SK-N-SH (cell line): ENCODE results near the gene OR3A3.

ENCODE experiments used
- CHD2 ChIP-seq: fragments of 150-350 bp; IDR thresholded peaks from 2 replicates; pipeline ENCODE4 v1.6.1; 2018; ENCODE audit warnings: low read length; ENCODE audit not compliant: partially characterized antibody
- EP300 ChIP-seq, 2 experiments: IDR thresholded peaks; 2 replicates each; pipeline versions ENCODE4 v1.4.0 to v1.6.1; 2012; ENCODE audit warnings: borderline replicate concordance in 1 of 2, low read depth in 1 of 2, low read length in 1 of 2
- GABPA ChIP-seq: IDR thresholded peaks from 2 replicates; pipeline ENCODE4 v1.4.0; 2012; ENCODE audit warnings: low read depth, mild to moderate bottlenecking
- MAX ChIP-seq: IDR thresholded peaks from 2 replicates; pipeline ENCODE4 v1.4.0; 2012; ENCODE audit warnings: low read depth
- POLR2AphosphoS5 ChIP-seq: IDR thresholded peaks from 2 replicates; pipeline ENCODE4 v1.6.1; 2012; ENCODE audit warnings: low read depth, low read length
- REST ChIP-seq: IDR thresholded peaks from 2 replicates; pipeline ENCODE4 v1.6.1; 2012; ENCODE audit warnings: mild to moderate bottlenecking, low read depth, low read length, moderate library complexity
- RFX5 ChIP-seq: IDR thresholded peaks from 2 replicates; pipeline ENCODE4 v1.6.1; 2012; ENCODE audit warnings: mild to moderate bottlenecking, improper control_type of control experiment, low read length
- SMC3 ChIP-seq: IDR thresholded peaks from 2 replicates; pipeline ENCODE4 v1.6.1; 2012; ENCODE audit warnings: low read depth, low read length, improper control_type of control experiment
- TCF12 ChIP-seq: IDR thresholded peaks from 2 replicates; pipeline ENCODE4 v1.4.0; 2012
- TF ChIP-seq, protein P1 (sequence below): fragments of 200-600 bp; sonication (generic); IDR thresholded peaks from 2 replicates; pipeline ENCODE4 v1.6.1; 2017; ENCODE audit warnings: antibody characterized with exemption, mild to moderate bottlenecking, moderate library complexity
- TF ChIP-seq, protein P2 (sequence below): IDR thresholded peaks from 2 replicates; pipeline ENCODE4 v1.4.0; 2012; ENCODE audit warnings: low read depth, borderline replicate concordance

- TF ChIP-seq, protein P1, sequence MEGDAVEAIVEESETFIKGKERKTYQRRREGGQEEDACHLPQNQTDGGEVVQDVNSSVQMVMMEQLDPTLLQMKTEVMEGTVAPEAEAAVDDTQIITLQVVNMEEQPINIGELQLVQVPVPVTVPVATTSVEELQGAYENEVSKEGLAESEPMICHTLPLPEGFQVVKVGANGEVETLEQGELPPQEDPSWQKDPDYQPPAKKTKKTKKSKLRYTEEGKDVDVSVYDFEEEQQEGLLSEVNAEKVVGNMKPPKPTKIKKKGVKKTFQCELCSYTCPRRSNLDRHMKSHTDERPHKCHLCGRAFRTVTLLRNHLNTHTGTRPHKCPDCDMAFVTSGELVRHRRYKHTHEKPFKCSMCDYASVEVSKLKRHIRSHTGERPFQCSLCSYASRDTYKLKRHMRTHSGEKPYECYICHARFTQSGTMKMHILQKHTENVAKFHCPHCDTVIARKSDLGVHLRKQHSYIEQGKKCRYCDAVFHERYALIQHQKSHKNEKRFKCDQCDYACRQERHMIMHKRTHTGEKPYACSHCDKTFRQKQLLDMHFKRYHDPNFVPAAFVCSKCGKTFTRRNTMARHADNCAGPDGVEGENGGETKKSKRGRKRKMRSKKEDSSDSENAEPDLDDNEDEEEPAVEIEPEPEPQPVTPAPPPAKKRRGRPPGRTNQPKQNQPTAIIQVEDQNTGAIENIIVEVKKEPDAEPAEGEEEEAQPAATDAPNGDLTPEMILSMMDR, result no peak
- TF ChIP-seq RFX5 (no peak), TCF12 (no peak), GABPA (no peak), POLR2AphosphoS5 (no peak), MAX (no peak), REST (no peak), SMC3 (no peak), EP300 (IDR thresholded peaks at IDR 0.05; ENCODE audit: borderline replicate concordance in 1 of 2, low read depth in 1 of 2, low read length in 1 of 2) (no peak), CHD2 (no peak)
- TF ChIP-seq, protein P2, sequence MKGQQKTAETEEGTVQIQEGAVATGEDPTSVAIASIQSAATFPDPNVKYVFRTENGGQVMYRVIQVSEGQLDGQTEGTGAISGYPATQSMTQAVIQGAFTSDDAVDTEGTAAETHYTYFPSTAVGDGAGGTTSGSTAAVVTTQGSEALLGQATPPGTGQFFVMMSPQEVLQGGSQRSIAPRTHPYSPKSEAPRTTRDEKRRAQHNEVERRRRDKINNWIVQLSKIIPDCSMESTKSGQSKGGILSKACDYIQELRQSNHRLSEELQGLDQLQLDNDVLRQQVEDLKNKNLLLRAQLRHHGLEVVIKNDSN, result no peak
Observed at GRCh38 chr17:3411070-3411469, at the start of gene OR3A3.
